Heart right ventricle (tissue), 16 donors: ENCODE results near the gene KIF4A. TPM values are rescaled to one million over a fixed set of nuclear protein-coding genes. Genes with fewer than 3 reads are reported as not detected.

Experiments used
- ATAC-seq, 8 donors: fragments of 200-7000 bp; cut with Tn5 transposase; one replicate each; pipeline ENCODE4 v1.9.1; 2020; ENCODE audit warnings: mild to moderate bottlenecking in 8 of 8, moderate library complexity in 8 of 8, moderate number of reproducible peaks in 1 of 8
- DNase-seq, 2 donors: peaks; one replicate each; pipeline ENCODE4 v3.0.0-alpha.2; 2020
- H3K27ac ChIP-seq, 10 donors: fragments of 200-600 bp; sonication (generic) in 2 of 10; one replicate each; pipeline versions ENCODE4 v1.5.0 to v1.8.0; 2020 to 2022; ENCODE audit warnings: mild to moderate bottlenecking in 3 of 10
- H3K27me3 ChIP-seq, 7 donors: fragments of 200-600 bp; one replicate each; pipeline ENCODE4 v1.8.0; 2021 to 2022; ENCODE audit warnings: mild to moderate bottlenecking in 2 of 7
- H3K36me3 ChIP-seq, 9 donors: fragments of 200-600 bp; sonication (generic) in 1 of 9; one replicate each; pipeline versions ENCODE4 v1.5.0 to v1.8.0; 2020 to 2022; ENCODE audit warnings: mild to moderate bottlenecking in 2 of 9
- H3K4me1 ChIP-seq, 9 donors: fragments of 200-600 bp; sonication (generic) in 1 of 9; one replicate each; pipeline versions ENCODE4 v1.5.0 to v1.8.0; 2020 to 2022; ENCODE audit warnings: mild to moderate bottlenecking in 4 of 9
- H3K4me3 ChIP-seq, 10 donors: fragments of 200-600 bp; sonication (generic) in 2 of 10; one replicate each; pipeline versions ENCODE4 v1.5.0 to v1.8.0; 2020 to 2022; ENCODE audit warnings: mild to moderate bottlenecking in 7 of 10, moderate library complexity in 2 of 10
- H3K9me3 ChIP-seq, 11 donors: fragments of 200-600 bp in 10 of 11; sonication (generic) in 2 of 11; one replicate each; pipeline versions ENCODE4 v1.5.0 to v1.8.0; 2013 to 2022; ENCODE audit warnings: mild to moderate bottlenecking in 2 of 11, control low read depth in 1 of 11, moderate library complexity in 1 of 11
- WGBS, 2 donors: extraction: QIAGEN DNeasy Blood & Tissue Kit; methylation state at CpG; one replicate each; pipeline ENCODE4 v1.1.7; 2013; ENCODE audit warnings: inconsistent platforms in 1 of 2; 5-methylcytosine and 5-hydroxymethylcytosine counted together
- intact Hi-C, 10 donors: fragments of 100-400 bp; cut with DNase I; formaldehyde crosslinking; loops; one replicate each; pipeline versions ENCODE4 v1.11.1 to v1.14.2; 2022
- polyA plus RNA-seq, 2 donors: library from polyadenylated mRNA; stranded (reverse); fragments of 200-250 nt; gene quantifications; one replicate each; pipeline ENCODE4 v1.2.3, GENCODE V29; 2013
- total RNA-seq, 10 donors: library from RNA; stranded (reverse); fragmentation: NEBNext Ultra II Directional in 3 of 10; extraction: Animal tissue kit (Norgen Biotek cat#: 25700) in 3 of 10; gene quantifications; one replicate each; pipeline versions ENCODE4 v1.2.1 to v1.2.4, GENCODE V29; 2021 to 2023
- TF ChIP-seq, protein P1 (sequence below), 9 donors: fragments of 200-600 bp; sonication (generic) in 2 of 9; IDR thresholded peaks; one replicate each; pipeline versions ENCODE4 v1.5.0 to v1.8.0; 2021 to 2022; ENCODE audit warnings: antibody characterized with exemption in 9 of 9, mild to moderate bottlenecking in 5 of 9, moderate library complexity in 1 of 9
- donor health status: Arrhythmogenic right ventricular cardiomyopathy.
- donor health status: ischemic (EF 13 %, LVEDD 7.1; RV severe dilation, severe dysfunction).
- donor health status: healthy with polysubstance abuse.
- donor health status: DM: no; HTN: yes; CAD: no.
- donor health status: DM: no; HTN: no; CAD: no.
- donor health status: ischemic (EF 25% LVEDD 6.9; RV normal size, moderate dysfunction).
- donor health status: ischemic (EF 25% LVEDD 5.7; RV mildly dilated, moderate dysfunction).
- donor health status: healthy.
- donor health status: DM: yes; HTN: yes; CAD: no.
- donor health status: Ischemic cardiomyopathy.
- donor health status: ischemic (EF 35%, LVEDD 5.7; RV mildly dilated, moderate dysfunction).
- donor health status: nonischemic (EF 11% LVEDD 7.7; RV severe dilation, severe dysfunction).
- donor health status: DM: yes; HTN: yes; CAD: no.
- donor health status: PGD.
- donor health status: ischemic (EF 29% LVEDD 5.4; RV normal size, mild dysfunction).
- donor health status: nonischemic (EF 23%, LVEDD 6.1; RV moderate dilation, normal function).

The KIF4A gene
- total and polyA plus RNA-seq, 12 donors, result 0.07 to 2.8 (median 0.24) TPM; not detected in 4

DNA sequence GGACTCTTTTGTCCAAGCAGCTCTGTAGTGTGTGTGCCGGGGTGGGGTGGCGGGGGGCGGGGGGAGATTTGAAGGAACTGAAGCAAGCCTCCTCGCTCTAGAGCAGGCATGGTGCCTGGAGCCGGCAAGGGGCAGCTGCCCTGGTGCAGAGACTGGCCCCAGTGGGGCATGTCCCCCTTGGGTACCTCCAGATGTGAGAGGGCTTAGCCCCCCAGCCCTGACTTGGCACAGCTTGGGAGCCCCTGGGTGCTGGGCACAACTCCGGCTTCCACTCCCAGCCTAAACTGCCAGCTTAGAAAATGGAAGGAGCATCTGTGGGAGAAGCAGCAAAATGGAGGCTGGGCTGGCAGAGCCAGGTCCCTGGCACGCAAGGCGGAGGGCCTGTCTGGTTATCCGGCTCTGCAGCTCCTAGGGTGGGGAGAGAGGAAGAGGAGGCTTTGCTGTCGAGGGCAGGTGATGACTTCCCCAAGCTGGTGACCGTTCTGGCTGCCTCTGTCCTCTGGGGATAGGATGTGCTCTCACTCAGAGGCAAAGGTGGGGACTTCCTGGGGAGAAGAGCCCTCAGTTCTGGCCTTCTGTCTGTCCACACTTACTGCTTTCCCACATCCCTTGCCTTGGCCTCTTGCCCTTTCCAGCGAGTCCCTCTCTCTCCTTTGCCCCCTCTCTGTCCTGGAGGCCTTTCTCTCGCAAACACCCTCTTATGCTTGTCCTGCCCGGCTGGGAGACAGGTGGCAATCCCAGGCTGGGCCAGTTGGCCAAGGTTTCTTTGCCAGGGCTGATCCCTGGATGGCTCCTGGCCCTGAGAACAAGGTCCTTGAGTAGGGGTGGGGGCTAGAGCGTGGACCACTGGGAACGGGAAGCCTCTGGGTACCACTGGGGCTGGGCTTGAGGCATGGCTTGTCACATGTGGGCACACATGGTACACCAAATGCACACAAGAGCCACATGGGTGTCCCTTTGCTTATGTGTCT lies 156.8 kb downstream of the KIF4A start:
- Histone ChIP-seq H3K4me1 (no peaks in the 10 kb centered on the region), H3K27ac (no peak overlapping the region), H3K9me3 (no peaks in the 10 kb centered on the region), H3K36me3 (no peaks in the 10 kb centered on the region), H3K27me3 (peaks cover 0 to 49% (median 11%) of the 10 kb centered on the region in 7 donors), H3K4me3 (no peak overlapping the region)
- ATAC-seq (no peak), DNase-seq (no peak)
- TF ChIP-seq, protein P1, sequence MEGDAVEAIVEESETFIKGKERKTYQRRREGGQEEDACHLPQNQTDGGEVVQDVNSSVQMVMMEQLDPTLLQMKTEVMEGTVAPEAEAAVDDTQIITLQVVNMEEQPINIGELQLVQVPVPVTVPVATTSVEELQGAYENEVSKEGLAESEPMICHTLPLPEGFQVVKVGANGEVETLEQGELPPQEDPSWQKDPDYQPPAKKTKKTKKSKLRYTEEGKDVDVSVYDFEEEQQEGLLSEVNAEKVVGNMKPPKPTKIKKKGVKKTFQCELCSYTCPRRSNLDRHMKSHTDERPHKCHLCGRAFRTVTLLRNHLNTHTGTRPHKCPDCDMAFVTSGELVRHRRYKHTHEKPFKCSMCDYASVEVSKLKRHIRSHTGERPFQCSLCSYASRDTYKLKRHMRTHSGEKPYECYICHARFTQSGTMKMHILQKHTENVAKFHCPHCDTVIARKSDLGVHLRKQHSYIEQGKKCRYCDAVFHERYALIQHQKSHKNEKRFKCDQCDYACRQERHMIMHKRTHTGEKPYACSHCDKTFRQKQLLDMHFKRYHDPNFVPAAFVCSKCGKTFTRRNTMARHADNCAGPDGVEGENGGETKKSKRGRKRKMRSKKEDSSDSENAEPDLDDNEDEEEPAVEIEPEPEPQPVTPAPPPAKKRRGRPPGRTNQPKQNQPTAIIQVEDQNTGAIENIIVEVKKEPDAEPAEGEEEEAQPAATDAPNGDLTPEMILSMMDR (IDR thresholded peaks at IDR 0.05), result no peak
- 75 to 86% methylated on average over 12 to 15 of the region's 16 CpGs for WGBS, 2 donors
- intact Hi-C loops, result no loop called here

DNA sequence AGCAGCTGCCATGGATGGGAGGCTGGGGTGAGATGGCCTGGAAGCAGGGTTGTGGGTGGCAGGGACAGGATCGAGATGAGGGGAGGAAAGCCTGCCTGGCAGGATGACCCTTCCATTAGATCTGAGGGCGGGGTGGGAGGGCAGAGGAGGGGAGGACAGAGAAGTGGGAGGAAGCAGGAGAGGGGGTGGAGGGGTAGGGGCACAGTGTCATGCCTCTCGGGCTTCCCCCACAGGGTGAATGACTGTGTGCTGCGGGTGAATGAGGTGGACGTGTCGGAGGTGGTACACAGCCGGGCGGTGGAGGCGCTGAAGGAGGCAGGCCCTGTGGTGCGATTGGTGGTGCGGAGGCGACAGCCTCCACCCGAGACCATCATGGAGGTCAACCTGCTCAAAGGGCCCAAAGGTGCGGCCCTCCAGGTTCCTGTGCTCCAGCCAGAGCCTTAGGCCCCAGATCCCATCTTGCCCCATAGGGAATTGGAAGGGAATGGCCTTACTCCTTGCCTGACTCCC lies 159.6 kb downstream of the KIF4A start:
- ATAC-seq (no peak), DNase-seq (no peak)
- Histone ChIP-seq H3K4me3 (no peak overlapping the region), H3K36me3 (no peaks in the 10 kb centered on the region), H3K27me3 (peaks cover 0 to 36% (median 10%) of the 10 kb centered on the region in 7 donors), H3K27ac (no peak overlapping the region), H3K9me3 (no peaks in the 10 kb centered on the region), H3K4me1 (peaks cover 0 to 14% (median 0%) of the 10 kb centered on the region in 9 donors)
- TF ChIP-seq, protein P1 (IDR thresholded peaks at IDR 0.05), result no peak
- intact Hi-C loops, result no loop called here
- 92 to 98% methylated on average over 4 to 14 of the region's 14 CpGs for WGBS, 2 donors

DNA sequence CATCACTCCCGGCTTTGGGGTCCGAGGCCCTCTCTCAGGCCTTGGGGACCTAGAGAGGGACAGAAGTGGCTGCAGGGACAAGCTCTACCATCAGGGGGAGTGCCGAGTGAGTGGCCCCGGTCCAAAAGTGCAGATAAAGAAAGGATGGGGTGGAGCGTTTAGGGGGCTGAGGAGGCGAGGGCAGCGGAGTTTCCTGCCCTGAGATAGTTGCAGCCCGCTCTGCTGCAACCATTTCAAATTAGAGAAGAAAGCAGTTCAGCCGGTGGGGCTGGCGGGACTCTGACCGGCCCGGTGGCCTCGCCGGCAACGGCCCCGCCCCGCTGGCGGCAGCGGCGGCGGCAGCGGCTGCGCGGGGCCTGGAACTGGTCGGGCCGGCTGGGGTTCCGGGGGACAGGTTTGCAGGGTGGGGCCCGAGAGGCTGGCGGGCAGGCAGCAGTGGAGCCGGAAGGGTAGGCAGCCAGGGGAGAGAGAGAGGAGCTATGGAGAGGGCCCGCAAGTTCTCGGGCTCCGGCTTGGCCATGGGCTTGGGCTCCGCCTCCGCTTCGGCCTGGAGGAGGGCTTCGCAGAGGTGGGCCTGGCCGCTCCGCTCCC lies 162.3 kb downstream of the KIF4A start:
- H3K9me3 ChIP-seq, result no peaks in the 10 kb centered on the region
- H3K27ac ChIP-seq, result peak overlapping the region in 9 of 10 donors; percentile 2 to 65 (median 47)
- intact Hi-C loops, result loop anchor here in 9 of 10 donors (5.0 to 10.0 kb wide), 3 partner anchors 100 to 213 kb away; no protein-coding TSS in a partner anchor
- peaks cover 0 to 42% (median 0%) of the 10 kb centered on the region in 7 donors for H3K27me3 ChIP-seq
- H3K4me1 ChIP-seq, result peaks cover 0 to 14% (median 0%) of the 10 kb centered on the region in 9 donors
- no peaks in the 10 kb centered on the region for H3K36me3 ChIP-seq
- H3K4me3 ChIP-seq, result peak overlapping the region; percentile 21 to 63 (median 56)
- TF ChIP-seq, protein P1 (IDR thresholded peaks at IDR 0.05), result peak; percentile 33 to 74 (median 60)
- ATAC-seq, result peak in 6 of 8 donors; percentile 30 to 56 (median 40)
- WGBS, 2 donors, result 0 to 2% methylated on average over 25 to 34 of the region's 39 CpGs
- DNase-seq, result peak; percentile 52 to 57

DNA sequence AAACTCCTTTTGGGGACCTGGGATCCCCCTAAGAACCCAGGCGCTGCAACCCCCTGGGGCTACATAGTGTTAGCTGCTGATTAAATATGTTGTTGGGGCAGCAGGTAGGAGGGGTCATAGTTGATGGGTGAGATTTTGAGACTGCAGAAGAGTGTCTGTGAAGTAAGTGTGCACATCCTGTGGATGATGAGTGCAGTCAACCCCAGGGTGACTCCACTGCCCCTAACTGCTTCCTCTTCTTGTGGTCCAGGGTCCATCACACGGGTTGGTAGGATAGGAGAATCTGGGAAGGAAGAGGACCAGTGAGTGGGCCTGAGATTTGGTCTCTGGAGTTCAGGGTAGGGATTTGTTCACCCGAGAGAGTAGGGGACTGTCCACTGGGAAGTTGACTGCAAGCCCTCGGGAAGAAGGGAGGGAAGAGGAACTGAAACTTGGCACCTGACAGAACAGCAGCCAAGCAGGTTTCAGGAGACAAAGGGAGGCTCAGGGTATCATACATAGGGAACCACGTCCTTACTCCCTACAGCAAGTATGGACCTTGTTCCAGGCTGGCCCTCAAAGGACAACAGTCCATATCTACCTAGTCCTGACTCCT lies 163.2 kb downstream of the KIF4A start:
- 61 to 73% methylated on average over 5 of the region's 5 CpGs for WGBS, 2 donors
- Histone ChIP-seq H3K27me3 (peaks cover 0 to 44% (median 0%) of the 10 kb centered on the region in 7 donors), H3K27ac (peak overlapping the region in 1 of 10 donors; percentile 47), H3K4me3 (peak overlapping the region in 8 of 10 donors; percentile 42 to 63 (median 58)), H3K9me3 (no peaks in the 10 kb centered on the region), H3K36me3 (no peaks in the 10 kb centered on the region), H3K4me1 (peaks cover 0 to 14% (median 0%) of the 10 kb centered on the region in 9 donors)
- ATAC-seq (no peak), DNase-seq (no peak)
- TF ChIP-seq, protein P1 (IDR thresholded peaks at IDR 0.05), result no peak
- intact Hi-C loops, result loop anchor here in 9 of 10 donors (5.0 to 10.0 kb wide), 3 partner anchors 99 to 212 kb away; no protein-coding TSS in a partner anchor
